HG03175 (cell line): ENCODE results near the gene VRK3.

Experiments
- ATAC-seq: cut with Tn5 transposase; IDR thresholded peaks from one replicate; pipeline ENCODE4 v1.9.1; 2021; ENCODE audit warnings: mild to moderate bottlenecking, moderate library complexity; ENCODE audit not compliant: unreplicated experiment

The VRK3 gene

GRCh38 chr19:50036908-50037307 lies 11.7 kb upstream of the VRK3 start:
- no peak for ATAC-seq

DNA sequence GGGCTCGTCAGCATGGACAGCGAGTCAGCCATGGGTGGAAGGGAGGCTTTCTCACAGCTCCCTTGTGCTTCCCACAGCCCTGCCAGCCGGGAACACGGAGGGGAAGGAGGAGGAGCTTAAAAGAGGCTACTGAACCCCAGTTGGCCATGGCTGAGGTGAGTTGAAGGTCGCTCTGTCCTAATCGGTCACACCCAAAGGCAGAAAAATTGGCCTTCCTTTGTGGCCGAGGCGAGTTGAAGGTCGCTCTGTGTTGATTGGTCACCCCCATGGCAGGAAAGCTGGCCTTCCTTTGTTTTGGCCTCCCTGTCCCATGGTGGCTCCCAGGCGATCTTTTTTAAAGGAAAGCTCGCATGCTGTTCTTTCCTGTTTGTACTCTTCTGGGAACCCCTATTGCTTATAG lies 5.8 kb upstream of the VRK3 start:
- no peak for ATAC-seq

- ATAC-seq, result no peak
Measured at GRCh38 chr19:50030225-50030624, 5.1 kb upstream of the VRK3 start.

- ATAC-seq, result no peak
Measured at GRCh38 chr19:50026550-50026906, 1.4 kb upstream of the VRK3 start.

GRCh38 chr19:50025794-50026549 lies 800 bp upstream of the VRK3 start, which contains the start of gene ZNF473:
ZNF473 (plus strand) TSS chr19:50026005; CDS start chr19:50031083, 5,078 bp downstream.
- peak; percentile 75 for ATAC-seq

DNA sequence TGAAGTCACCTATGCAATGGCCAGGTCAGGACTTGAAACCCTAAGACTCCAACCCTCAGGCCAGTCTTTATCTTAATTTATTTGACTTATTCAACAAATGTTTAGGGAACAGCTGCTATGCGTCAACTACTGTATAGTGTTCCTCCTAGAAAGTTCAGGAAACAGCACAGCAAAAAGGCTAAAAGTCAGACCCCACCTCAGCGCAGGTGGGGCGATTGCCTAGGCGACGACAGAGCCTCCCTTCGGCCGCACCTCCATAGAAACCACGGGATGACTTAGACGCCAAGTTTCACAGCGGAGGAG lies 502 bp downstream of the VRK3 start:
- no peak for ATAC-seq

DNA sequence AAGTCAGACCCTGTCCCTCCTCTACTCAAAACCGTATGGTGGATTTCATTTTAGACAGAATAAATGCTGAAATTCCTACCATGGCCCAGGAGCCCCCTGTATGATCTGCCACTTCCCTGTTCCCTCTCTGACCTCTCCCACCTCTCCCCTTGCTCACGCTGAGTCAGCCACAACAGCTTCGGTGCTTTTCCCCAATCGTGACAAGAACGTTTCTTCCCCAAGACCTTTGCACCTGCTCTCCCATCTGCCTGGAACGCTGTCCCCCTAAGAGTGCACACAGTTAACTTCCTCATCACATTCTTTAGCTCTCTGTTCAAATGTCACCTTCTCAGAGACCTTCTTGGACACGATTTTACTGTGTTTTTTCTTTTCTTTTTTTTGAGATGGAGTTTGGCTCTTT lies 2.3 kb downstream of the VRK3 start:
- no peak for ATAC-seq

GRCh38 chr19:50020481-50020880 lies 4.7 kb downstream of the VRK3 start:
- no peak for ATAC-seq

- no peak for ATAC-seq
Measured at GRCh38 chr19:50016225-50016807, 8.9 kb downstream of the VRK3 start.

DNA sequence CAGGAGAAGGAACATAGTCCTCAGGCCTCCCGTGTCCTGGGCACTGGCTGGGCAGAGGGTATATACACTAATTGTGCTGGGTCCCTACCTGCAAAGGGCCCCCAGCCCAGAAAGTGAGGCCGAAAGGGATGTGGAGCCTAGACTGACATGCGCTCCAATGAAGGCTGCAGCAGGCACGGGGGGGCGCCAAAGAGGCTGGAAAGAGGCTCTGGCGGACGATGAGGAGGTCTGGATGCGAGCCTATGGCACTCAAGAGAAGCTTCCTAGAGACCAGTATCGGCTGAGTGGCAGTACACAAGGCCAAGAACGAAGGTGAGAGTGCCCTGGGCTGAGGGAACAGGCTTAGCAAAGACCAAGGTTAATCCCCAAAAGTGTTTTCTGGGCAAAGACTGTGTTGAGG lies 16.6 kb downstream of the VRK3 start:
- ATAC-seq, result no peak

GRCh38 chr19:50007947-50008346 lies 17.2 kb downstream of the VRK3 start:
- no peak for ATAC-seq

DNA sequence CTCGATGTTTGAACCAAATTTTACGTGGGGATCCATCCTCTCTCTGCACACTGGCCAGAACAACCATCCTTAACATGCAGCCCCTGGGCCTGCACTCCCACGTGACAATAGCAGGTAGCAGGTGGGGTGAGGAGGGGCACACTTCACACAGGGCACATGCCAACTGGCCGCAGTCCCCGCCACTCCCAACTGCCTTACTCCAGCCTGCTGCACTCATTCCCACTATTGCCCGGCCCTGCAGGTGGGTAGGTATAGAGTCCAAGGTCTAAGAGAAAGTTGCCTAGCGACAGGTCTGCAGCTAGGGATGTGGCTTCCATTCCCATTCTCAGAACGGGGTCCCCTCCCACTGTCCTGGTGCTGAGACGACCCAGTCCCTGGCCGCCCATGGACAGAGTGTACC lies 18.0 kb downstream of the VRK3 start:
- no peak for ATAC-seq

DNA sequence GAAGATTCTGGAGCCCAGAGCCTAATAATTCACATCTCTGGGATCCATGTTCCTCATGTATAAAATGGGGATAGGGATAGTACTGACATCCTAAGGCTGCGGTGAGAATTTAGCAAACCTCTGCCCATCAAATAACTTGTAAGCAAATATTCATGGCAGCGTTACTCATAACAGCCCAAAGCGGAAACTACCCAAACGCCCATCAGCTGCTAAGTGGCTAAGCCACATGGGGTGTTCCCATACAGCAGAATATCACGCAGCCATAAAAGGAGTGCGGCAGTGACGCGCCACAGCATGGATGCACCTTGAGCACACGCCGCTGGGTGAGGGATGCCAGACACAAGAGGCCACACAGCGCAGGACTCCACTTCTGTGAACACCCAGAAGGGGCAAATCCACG lies 19.7 kb downstream of the VRK3 start:
- no peak for ATAC-seq

DNA sequence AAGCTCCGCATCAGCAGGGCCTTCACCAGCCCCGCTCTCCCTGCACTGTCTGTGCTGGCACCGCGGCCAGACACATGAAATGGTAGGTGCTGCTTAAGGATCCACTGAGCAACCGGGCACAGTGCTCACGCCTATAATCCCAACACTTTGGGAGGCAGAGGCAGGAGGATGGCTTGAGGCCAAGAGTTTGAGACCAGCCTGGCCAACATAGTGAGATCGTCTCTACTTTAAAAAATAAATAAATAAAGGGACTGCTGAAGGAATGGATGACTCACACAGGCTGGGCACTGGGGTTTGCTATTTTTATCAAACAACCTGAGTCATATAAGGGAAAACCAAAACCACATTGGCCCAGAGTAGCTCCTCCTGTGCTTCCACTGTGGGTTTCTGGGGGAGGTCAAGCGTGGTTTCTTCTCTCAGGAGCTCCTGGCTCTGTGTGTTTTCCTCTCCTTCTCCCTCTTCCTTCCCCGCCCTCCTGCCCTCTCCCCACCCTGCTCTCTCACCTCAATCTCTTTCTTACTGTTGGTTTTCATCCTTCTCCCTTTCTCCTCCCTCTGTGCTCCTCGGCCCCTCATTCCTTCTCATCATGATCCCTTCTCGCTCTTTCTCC lies 21.3 kb downstream of the VRK3 start:
- ATAC-seq, result no peak

GRCh38 chr19:50003254-50003788 lies 21.9 kb downstream of the VRK3 start:
- no peak for ATAC-seq

DNA sequence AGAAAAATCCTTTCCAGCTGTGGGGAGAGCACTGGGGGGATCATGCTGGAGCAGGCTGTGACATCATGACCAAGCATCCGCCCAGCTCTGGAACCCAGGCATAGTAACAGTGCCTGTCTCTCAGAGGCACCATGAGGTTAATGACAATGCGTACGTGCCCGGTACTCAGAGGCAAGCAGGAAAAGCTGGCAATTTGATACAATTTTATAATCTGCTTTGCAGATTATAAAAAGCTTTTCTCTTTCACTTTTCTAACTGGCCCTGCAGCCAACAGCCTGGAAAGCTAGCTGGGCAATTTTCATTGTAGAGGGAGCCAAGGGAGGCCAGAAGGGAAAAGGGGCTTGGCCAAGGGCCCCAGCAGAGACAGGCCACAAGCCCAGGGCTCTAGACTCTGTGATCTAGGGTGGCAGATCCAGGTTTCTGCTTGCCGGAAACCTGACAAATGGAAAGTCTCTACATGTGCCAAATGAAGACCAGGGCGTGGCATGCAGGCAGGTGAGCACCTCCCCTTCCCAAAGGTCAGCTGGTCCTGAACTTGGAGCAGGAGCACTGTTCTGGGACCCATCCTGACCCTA lies 22.7 kb downstream of the VRK3 start:
- no peak for ATAC-seq

DNA sequence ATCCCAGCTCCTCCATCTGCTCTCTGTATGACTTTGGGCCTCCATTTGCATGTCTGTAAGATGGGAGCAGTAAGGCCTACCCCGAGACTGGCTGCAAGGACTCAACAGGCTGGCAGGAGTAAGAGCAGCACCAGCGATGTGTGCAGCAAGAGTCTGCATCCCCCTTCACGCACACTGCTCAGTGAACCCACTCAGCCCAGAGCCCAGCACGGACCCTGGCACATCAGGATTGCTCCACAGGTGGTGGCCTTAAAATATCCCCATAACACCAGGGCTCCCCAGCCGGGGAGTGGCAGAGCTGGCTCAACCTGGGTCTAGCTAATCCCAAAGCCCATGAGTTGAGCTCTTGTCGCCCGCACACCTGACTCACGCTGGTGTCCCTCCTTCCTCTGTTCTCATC lies 23.4 kb downstream of the VRK3 start:
- ATAC-seq, result no peak

GRCh38 chr19:50000841-50001557 lies 24.2 kb downstream of the VRK3 start:
- ATAC-seq, result no peak

GRCh38 chr19:50000038-50000840 lies 24.9 kb downstream of the VRK3 start:
- no peak for ATAC-seq

- ATAC-seq, result no peak
Measured at GRCh38 chr19:49999371-50000010, 25.7 kb downstream of the VRK3 start.
